GM19467 (cell line): ENCODE measurements around the gene IMMP2L.
"Not testable (repeated sequence)": the region's sequence is repeated elsewhere in the genome, so short reads cannot be mapped to it uniquely, and the experiment has no call there.

ENCODE experiments used
- ATAC-seq: cut with Tn5 transposase; IDR thresholded peaks from one replicate; pipeline ENCODE4 v1.9.1; 2021; ENCODE audit warnings: mild to moderate bottlenecking, moderate library complexity; ENCODE audit not compliant: unreplicated experiment

The IMMP2L gene

DNA sequence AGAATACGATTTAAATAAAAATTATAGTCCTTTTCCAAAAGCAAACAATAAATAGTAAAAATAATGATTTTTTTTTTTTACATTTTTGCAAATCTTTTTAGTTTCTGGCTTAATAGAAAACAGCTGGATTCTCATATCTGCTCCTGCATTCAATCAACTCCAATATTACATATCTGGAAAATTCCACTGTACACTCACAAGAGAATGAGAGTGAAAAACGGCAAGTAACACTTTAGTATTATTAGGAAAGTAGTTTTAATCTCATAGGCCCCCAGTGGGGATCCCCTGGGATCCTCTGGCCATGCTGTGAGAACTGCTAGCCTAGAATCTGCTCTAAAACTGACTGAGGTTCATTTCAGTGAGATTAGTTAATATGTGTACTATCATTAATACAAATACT is 599.9 kb downstream of the IMMP2L start:
- no peak for ATAC-seq

DNA sequence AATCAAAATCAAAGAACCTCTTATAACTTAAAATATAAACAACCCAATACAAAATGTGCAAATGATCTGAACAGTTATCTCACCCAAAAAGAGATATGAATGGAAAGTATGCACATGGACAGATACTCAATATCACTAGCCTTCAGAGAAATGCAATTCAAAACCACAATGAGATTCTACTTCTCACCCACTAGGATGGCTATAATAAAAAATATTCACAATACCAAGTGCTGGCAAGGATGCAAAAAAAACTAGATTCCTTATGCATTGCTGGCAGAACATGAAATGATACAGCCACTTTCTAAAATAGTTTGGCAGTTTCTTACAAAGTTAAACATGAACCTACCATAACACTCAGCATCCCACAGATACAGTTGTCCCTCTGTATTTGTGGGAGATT is 601.5 kb downstream of the IMMP2L start:
- no peak for ATAC-seq

DNA sequence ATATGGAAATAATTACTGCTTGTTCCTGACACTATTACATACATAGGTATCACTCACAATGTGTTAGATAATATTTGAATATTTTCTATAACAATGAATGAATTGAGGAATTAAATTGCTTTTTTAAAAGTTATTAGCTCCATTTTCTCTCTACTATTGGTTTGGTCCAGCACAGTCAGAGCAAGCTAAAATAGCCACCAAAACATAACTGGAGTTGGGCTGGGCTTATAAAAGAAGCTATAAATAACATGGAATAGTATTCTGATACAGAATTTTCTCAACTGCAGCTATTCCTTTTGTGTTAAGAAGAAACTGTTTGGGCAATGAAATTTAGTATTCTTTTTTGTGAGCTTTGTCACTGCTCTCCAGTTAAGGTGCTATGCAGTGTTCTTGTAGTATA is 614.0 kb downstream of the IMMP2L start:
- ATAC-seq: no peak

GRCh38 chr7:110947408-110947807 is 614.9 kb downstream of the IMMP2L start:
- no peak for ATAC-seq

DNA sequence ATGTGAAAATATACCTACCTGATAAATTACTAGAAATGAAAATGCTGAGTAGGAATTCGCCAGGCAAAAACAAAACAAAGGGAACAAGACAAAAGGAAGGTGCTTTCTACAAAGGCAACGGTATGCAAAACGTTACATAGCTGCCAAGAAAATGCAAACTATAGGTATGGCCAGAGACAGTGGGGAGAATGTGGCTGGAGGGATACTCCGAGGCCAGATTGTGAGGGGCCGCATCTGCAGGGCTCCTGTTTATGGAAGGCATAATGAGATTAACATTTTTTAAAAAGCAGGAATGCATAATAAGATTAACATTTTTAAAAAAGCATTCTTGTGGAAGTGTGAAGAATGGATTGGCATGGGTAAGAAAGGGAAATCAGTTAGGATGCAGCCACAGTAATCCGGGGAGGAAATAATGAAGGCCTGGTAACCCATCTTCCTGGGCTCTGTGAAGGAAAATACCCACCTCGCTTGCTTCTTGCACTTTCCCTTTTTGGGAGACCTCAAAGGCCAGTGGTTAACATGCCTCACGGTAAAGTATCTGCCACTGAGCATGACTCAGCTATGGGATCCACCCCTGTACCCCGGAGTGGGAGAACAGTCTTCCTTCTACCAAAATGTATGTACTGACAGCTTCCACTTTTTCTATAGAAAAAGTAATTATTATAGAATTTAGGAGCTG is 617.2 kb downstream of the IMMP2L start:
- no peak for ATAC-seq

GRCh38 chr7:110944448-110944847 is 617.8 kb downstream of the IMMP2L start:
- ATAC-seq: no peak

GRCh38 chr7:110943701-110944345 is 618.5 kb downstream of the IMMP2L start:
- ATAC-seq: no peak

GRCh38 chr7:110941385-110941784 is 620.9 kb downstream of the IMMP2L start:
- ATAC-seq: no peak

GRCh38 chr7:110940756-110941155 is 621.5 kb downstream of the IMMP2L start:
- ATAC-seq: no peak

DNA sequence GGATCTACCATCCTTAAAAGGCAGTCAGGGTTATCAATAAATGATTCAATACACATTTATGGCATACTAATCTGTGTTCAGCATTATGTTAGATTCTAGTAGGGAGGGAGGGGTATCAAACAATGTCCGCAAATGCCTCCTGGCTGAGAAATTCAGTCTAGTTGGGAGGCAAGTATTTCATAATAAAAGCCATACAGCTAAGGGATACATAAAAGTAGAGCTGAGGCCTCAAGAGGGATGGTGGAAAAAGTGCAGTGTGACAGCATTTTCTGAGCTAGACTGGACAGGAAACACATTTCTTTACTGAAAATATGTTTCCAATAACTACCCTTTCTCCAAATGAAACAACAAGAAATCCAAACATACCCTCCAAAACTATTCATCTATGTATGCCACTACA is 624.1 kb downstream of the IMMP2L start:
- ATAC-seq: no peak

DNA sequence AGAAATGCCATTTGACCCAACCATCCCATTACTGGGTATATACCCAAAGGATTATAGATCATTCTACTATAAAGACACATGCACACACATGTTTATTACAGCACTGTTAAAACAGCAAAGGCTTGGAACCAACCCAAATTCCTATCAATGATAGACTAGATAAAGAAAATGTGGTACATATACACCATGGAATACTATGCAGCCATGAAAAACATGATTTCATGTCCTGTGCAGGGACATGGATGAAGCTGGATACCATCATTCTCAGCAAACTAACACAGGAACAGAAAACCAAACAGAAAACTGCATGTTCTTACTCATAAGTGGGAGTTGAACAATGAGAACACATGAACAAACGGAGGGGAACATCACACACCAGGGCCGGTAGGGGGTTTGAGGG is 625.6 kb downstream of the IMMP2L start:
- ATAC-seq: not testable (repeated sequence)

DNA sequence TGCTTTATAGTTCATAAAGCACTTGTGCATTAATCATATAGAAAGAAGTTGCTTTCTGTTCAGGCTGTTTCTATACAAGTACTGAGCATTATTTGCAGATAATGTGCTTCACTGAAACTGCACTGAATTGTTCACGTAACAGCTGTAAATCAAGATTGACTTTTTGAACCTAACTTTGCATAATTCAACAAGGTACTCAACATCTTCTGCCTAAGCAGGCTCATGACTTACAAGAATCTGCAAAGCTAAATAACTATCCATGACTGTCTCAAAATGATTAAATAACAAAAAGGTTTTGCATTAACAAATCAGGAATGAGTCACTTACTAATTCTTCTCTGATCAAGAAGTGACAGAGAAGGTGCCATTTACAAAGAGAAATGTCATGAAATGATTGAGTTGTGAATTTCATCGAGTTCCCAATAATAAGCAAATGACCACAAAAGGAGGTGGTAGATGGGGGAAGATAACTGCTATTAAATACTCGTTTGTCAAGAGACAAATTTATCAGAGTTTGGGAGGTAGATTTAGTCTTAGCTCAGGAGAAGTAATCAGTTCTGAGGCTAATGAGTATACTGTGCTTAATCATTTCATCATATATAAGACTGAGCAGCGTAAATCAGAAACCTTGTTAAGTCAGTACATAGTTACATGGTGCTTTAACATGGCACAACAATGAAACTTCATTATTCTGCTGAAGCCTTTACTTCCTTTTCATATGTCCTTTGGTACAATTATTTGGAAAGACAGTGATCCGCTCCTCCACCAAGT is 632.6 kb downstream of the IMMP2L start:
- no peak for ATAC-seq

- no peak for ATAC-seq
Observed at GRCh38 chr7:110922906-110923305, 639.4 kb downstream of the IMMP2L start.

DNA sequence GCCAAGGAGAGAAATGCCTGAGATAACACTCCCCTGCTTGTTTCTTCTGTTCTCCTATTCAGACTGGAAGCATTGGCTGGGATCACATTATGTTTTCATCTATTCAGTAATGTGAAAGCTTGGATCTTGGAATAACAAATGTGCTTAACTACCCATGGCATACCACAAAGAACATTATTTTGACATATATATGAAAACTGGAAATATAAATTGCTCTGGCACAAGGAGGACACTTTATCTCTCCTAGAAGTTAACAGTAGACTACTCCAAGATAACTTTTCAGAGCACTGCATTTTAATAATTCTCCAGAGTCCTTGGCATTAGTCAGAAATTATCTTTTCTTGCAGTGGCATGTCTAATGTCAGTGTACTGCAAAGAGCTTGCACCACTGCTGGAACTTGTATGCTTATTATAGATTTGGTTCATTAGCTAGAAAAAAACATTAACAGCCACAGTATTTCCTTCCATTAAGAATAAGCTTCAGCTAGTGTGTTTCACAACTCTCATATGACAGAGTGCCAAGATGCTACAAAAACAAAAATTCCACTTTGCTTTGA is 640.6 kb downstream of the IMMP2L start:
- no peak for ATAC-seq

DNA sequence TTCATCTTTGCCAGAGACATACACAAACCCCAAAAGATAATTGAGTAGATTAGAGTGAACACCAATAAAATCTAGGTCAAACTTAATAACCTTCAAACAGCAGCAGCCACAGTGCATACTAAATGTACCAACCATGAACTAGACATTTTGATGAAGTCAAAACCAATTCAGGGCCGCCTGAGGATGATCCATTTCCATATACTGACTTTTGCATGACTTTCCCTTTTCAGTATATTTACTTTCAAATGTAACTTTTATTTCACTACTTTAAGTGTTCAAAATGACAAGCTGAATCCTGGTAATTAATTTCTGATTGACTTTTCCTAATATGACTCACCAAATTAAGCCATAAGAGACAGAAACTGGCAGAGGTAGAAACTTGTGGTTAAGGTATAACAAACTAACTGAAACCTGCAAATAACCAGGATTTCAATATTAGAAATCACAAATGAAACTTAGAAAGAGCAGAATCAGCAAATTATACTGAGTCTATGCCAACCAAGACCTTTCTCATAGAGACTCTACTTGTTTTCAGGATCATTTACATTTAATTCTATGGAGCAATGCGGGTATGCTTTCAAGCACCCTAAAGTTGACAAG is 643.2 kb downstream of the IMMP2L start:
- ATAC-seq: peak; percentile 70

GRCh38 chr7:110914263-110914662 is 648.0 kb downstream of the IMMP2L start:
- ATAC-seq: no peak

GRCh38 chr7:110911632-110912031 is 650.7 kb downstream of the IMMP2L start:
- ATAC-seq: no peak

- ATAC-seq: no peak
Observed at GRCh38 chr7:110909117-110909516, 653.2 kb downstream of the IMMP2L start.

- no peak for ATAC-seq
Observed at GRCh38 chr7:110905773-110906566, 656.3 kb downstream of the IMMP2L start.

GRCh38 chr7:110898516-110898915 is 663.8 kb downstream of the IMMP2L start:
- no peak for ATAC-seq

- ATAC-seq: no peak
Observed at GRCh38 chr7:110897538-110897937, 664.8 kb downstream of the IMMP2L start.
